Measurements from ENCODE around the gene PAX8.

The PAX8 gene

DNA sequence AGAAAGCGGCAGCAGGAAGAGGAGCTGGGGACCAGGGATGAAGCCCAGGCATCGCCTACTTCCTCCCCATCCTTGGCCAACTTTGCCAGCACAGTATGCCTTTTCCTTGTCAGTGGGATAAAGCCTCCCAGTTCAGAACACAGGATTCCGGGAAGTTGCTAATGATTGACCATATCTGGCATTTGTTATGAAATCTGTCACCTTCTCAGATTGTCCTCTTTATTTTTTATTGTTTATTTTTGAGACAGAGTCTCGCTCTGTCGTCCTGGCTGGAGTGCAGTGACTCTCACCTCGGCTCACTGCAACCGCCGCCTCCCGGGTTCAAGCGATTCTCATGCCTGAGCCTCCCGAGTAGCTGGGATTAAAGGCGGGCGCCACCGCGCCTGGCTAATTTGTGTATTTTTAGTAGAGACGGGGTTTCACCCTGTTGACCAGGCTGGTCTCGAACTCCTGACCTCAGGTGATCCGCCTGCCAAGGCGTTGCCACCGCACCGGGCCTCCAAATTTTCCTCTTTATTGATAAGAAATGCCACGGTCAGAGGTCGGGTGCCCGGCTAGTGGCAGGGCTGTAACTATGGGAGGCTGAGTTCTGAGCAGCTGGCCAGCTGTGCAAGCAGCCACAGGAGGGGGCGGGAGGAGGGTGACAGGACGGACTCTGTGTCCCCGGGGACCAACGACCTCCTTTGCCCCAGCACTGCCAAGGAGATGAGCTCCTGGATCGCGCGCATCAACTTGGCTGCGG, 80.5 kb downstream of the PAX8 start:
- peaks cover 10 to 18% of the 10 kb centered on the region in 2 donors for H3K4me1 ChIP-seq (ENCODE audit: control insufficient read depth in 1 of 2, insufficient read depth in 2 of 2, low read length in 2 of 2)
- peak overlapping the region; percentile 50 to 55 for H3K9ac ChIP-seq (ENCODE audit: low read depth in 1 of 2, low read length in 2 of 2)
- peak overlapping the region; percentile 68 to 70 for H3K4me3 ChIP-seq (ENCODE audit: low read depth in 1 of 2, low read length in 2 of 2)
- no peaks in the 10 kb centered on the region for H3K9me3 ChIP-seq (ENCODE audit: control insufficient read depth in 1 of 2, low read length in 2 of 2)
- no peaks in the 10 kb centered on the region for H3K27me3 ChIP-seq (ENCODE audit: control insufficient read depth in 1 of 2, insufficient read depth in 2 of 2, low read length in 2 of 2)
- H3K27ac ChIP-seq (ENCODE audit: low read depth, low read length) = peak overlapping the region; percentile 81
- H3K36me3 ChIP-seq (ENCODE audit: control insufficient read depth in 1 of 2, insufficient read depth in 2 of 2, low read length in 2 of 2) = peaks cover 40 to 68% of the 10 kb centered on the region in 2 donors

DNA sequence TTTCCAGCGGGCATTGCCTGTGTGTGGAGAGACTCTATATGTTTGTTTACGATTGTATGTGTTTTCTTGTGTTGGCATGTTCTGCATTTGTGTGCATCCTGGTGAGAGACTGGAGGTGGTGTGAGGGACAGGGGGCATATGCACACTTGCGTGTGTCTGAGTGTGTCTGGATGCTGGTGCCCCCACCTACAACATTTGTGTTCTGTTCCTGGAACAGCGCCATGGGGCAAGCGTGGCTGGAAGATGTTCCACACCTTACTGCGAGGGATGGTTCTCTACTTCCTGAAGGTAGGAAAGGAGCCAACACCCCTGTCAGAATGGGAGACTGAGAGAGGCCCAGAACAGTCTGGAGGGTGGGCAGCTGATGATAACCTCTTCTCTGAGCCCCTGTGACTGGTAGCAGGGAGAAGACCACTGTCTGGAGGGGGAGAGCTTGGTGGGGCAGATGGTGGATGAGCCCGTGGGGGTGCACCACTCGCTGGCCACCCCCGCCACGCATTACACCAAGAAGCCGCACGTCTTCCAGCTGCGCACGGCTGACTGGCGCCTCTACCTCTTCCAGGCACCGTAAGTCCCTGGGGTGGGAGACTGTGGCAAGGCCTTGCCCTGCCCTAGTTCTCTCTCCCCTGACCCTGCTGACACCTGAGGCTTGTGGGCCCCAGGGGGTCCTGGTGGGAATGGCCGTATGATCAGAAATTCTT, 81.2 kb downstream of the PAX8 start:
- Histone ChIP-seq H3K9me3 (ENCODE audit: control insufficient read depth in 1 of 2, low read length in 2 of 2) (no peaks in the 10 kb centered on the region), H3K4me1 (ENCODE audit: control insufficient read depth in 1 of 2, insufficient read depth in 2 of 2, low read length in 2 of 2) (peaks cover 10 to 18% of the 10 kb centered on the region in 2 donors), H3K27ac (ENCODE audit: low read depth, low read length) (no peak overlapping the region), H3K27me3 (ENCODE audit: control insufficient read depth in 1 of 2, insufficient read depth in 2 of 2, low read length in 2 of 2) (no peaks in the 10 kb centered on the region), H3K4me3 (ENCODE audit: low read depth in 1 of 2, low read length in 2 of 2) (no peak overlapping the region), H3K9ac (ENCODE audit: low read depth in 1 of 2, low read length in 2 of 2) (no peak overlapping the region), H3K36me3 (ENCODE audit: control insufficient read depth in 1 of 2, insufficient read depth in 2 of 2, low read length in 2 of 2) (peaks cover 41 to 69% of the 10 kb centered on the region in 2 donors)

- H3K27me3 ChIP-seq (ENCODE audit: control insufficient read depth in 1 of 2, insufficient read depth in 2 of 2, low read length in 2 of 2) = no peaks in the 10 kb centered on the region
- H3K36me3 ChIP-seq (ENCODE audit: control insufficient read depth in 1 of 2, insufficient read depth in 2 of 2, low read length in 2 of 2) = peaks cover 41 to 68% of the 10 kb centered on the region in 2 donors
- no peak overlapping the region for H3K27ac ChIP-seq (ENCODE audit: low read depth, low read length)
- H3K4me3 ChIP-seq (ENCODE audit: low read depth in 1 of 2, low read length in 2 of 2) = no peak overlapping the region
- H3K4me1 ChIP-seq (ENCODE audit: control insufficient read depth in 1 of 2, insufficient read depth in 2 of 2, low read length in 2 of 2) = peaks cover 10 to 18% of the 10 kb centered on the region in 2 donors
- H3K9me3 ChIP-seq (ENCODE audit: control insufficient read depth in 1 of 2, low read length in 2 of 2) = no peaks in the 10 kb centered on the region
- no peak overlapping the region for H3K9ac ChIP-seq (ENCODE audit: low read depth in 1 of 2, low read length in 2 of 2)
These were observed 81.9 kb downstream of the PAX8 start for GRCh38 chr2:113196839-113197238.

DNA sequence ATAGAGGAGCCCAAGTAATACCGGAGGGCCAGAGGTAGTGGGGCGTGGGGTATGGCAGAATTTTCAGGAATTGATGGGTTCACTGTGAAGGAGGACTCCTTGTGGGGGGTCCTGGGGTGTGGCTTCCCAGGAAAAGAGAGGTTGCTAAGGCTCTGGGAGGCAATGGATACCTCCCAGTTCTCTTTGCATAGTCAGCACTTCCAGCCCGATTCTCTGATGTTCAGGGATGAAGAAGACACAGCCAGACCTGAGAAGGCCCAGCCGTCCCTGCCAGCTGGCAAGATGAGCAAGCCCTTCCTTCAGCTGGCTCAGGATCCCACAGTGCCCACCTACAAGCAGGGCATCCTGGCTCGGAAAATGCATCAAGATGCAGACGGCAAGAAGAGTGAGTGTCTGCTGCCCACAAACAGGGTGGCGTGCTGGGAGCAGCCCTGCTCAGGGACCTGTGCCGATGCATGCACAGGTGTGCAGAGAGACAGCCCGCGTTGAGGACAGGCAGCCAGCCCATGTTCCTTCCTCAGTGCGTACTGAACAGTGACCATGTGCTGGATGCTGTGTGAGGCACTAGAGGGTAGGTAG, 82.7 kb downstream of the PAX8 start:
- H3K27ac ChIP-seq (ENCODE audit: low read depth, low read length) = no peak overlapping the region
- H3K4me3 ChIP-seq (ENCODE audit: low read depth in 1 of 2, low read length in 2 of 2) = no peak overlapping the region
- H3K36me3 ChIP-seq (ENCODE audit: control insufficient read depth in 1 of 2, insufficient read depth in 2 of 2, low read length in 2 of 2) = peaks cover 35 to 67% of the 10 kb centered on the region in 2 donors
- no peak overlapping the region for H3K9ac ChIP-seq (ENCODE audit: low read depth in 1 of 2, low read length in 2 of 2)
- H3K9me3 ChIP-seq (ENCODE audit: control insufficient read depth in 1 of 2, low read length in 2 of 2) = no peaks in the 10 kb centered on the region
- no peaks in the 10 kb centered on the region for H3K27me3 ChIP-seq (ENCODE audit: control insufficient read depth in 1 of 2, insufficient read depth in 2 of 2, low read length in 2 of 2)
- peaks cover 10 to 12% of the 10 kb centered on the region in 2 donors for H3K4me1 ChIP-seq (ENCODE audit: control insufficient read depth in 1 of 2, insufficient read depth in 2 of 2, low read length in 2 of 2)

DNA sequence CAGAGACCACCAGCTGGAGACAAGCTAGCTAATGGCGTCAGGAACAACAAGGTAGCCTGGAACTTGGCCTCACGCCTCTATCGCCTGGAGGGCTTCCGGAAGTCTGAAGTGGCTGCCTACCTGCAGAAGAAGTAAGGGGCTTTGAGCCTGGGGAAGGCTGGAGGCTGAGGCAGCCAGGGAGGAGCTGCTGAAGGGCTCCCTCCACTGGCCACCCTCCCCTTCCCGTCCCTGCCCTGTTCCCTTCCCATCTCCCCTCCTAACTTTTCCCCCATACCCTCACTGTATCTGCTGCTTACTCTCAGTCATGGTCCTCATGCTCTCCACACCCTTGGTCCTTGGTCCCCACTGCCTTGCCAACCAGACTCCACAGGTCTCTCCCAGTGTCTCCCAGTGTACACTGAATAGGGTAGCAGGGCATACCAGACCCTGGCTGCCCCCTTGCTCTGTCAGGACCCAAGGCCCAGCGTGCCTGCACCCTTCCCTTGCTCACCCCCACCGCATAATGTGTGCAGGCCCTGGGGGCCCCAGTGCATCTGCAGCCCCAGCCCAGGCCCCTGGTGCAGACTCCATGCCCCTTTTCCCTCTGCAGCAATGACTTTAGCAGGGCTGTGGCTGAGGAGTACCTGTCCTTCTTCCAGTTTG, 86.1 kb downstream of the PAX8 start:
- H3K4me3 ChIP-seq (ENCODE audit: low read depth in 1 of 2, low read length in 2 of 2) = no peak overlapping the region
- no peaks in the 10 kb centered on the region for H3K9me3 ChIP-seq (ENCODE audit: control insufficient read depth in 1 of 2, low read length in 2 of 2)
- no peak overlapping the region for H3K9ac ChIP-seq (ENCODE audit: low read depth in 1 of 2, low read length in 2 of 2)
- H3K4me1 ChIP-seq (ENCODE audit: control insufficient read depth in 1 of 2, insufficient read depth in 2 of 2, low read length in 2 of 2) = no peaks in the 10 kb centered on the region
- peaks cover 30 to 58% of the 10 kb centered on the region in 2 donors for H3K36me3 ChIP-seq (ENCODE audit: control insufficient read depth in 1 of 2, insufficient read depth in 2 of 2, low read length in 2 of 2)
- H3K27ac ChIP-seq (ENCODE audit: low read depth, low read length) = no peak overlapping the region
- no peaks in the 10 kb centered on the region for H3K27me3 ChIP-seq (ENCODE audit: control insufficient read depth in 1 of 2, insufficient read depth in 2 of 2, low read length in 2 of 2)

GRCh38 chr2:113190871-113191270, 87.8 kb downstream of the PAX8 start:
- Histone ChIP-seq H3K27ac (ENCODE audit: low read depth, low read length) (no peak overlapping the region), H3K36me3 (ENCODE audit: control insufficient read depth in 1 of 2, insufficient read depth in 2 of 2, low read length in 2 of 2) (peaks cover 32 to 50% of the 10 kb centered on the region in 2 donors), H3K4me3 (ENCODE audit: low read depth in 1 of 2, low read length in 2 of 2) (no peak overlapping the region), H3K4me1 (ENCODE audit: control insufficient read depth in 1 of 2, insufficient read depth in 2 of 2, low read length in 2 of 2) (no peaks in the 10 kb centered on the region), H3K9ac (ENCODE audit: low read depth in 1 of 2, low read length in 2 of 2) (no peak overlapping the region), H3K27me3 (ENCODE audit: control insufficient read depth in 1 of 2, insufficient read depth in 2 of 2, low read length in 2 of 2) (no peaks in the 10 kb centered on the region), H3K9me3 (ENCODE audit: control insufficient read depth in 1 of 2, low read length in 2 of 2) (no peaks in the 10 kb centered on the region)

- Histone ChIP-seq H3K4me1 (ENCODE audit: control insufficient read depth in 1 of 2, insufficient read depth in 2 of 2, low read length in 2 of 2) (peaks cover 13 to 15% of the 10 kb centered on the region in 2 donors), H3K27ac (ENCODE audit: low read depth, low read length) (no peak overlapping the region), H3K36me3 (ENCODE audit: control insufficient read depth in 1 of 2, insufficient read depth in 2 of 2, low read length in 2 of 2) (peaks cover 24 to 36% of the 10 kb centered on the region in 2 donors), H3K9me3 (ENCODE audit: control insufficient read depth in 1 of 2, low read length in 2 of 2) (no peaks in the 10 kb centered on the region), H3K4me3 (ENCODE audit: low read depth in 1 of 2, low read length in 2 of 2) (no peak overlapping the region), H3K9ac (ENCODE audit: low read depth in 1 of 2, low read length in 2 of 2) (no peak overlapping the region), H3K27me3 (ENCODE audit: control insufficient read depth in 1 of 2, insufficient read depth in 2 of 2, low read length in 2 of 2) (no peaks in the 10 kb centered on the region)
These were observed 91.0 kb downstream of the PAX8 start for GRCh38 chr2:113187771-113188170.

- Histone ChIP-seq H3K9me3 (ENCODE audit: control insufficient read depth in 1 of 2, low read length in 2 of 2) (no peaks in the 10 kb centered on the region), H3K27ac (ENCODE audit: low read depth, low read length) (no peak overlapping the region), H3K27me3 (ENCODE audit: control insufficient read depth in 1 of 2, insufficient read depth in 2 of 2, low read length in 2 of 2) (no peaks in the 10 kb centered on the region), H3K36me3 (ENCODE audit: control insufficient read depth in 1 of 2, insufficient read depth in 2 of 2, low read length in 2 of 2) (peaks cover 26 to 34% of the 10 kb centered on the region in 2 donors), H3K4me3 (ENCODE audit: low read depth in 1 of 2, low read length in 2 of 2) (no peak overlapping the region), H3K4me1 (ENCODE audit: control insufficient read depth in 1 of 2, insufficient read depth in 2 of 2, low read length in 2 of 2) (peaks cover 22 to 24% of the 10 kb centered on the region in 2 donors), H3K9ac (ENCODE audit: low read depth in 1 of 2, low read length in 2 of 2) (no peak overlapping the region)
These were observed 92.3 kb downstream of the PAX8 start for GRCh38 chr2:113186433-113186796.

GRCh38 chr2:113185664-113186432, 92.9 kb downstream of the PAX8 start:
- Histone ChIP-seq H3K36me3 (ENCODE audit: control insufficient read depth in 1 of 2, insufficient read depth in 2 of 2, low read length in 2 of 2) (peaks cover 26 to 29% of the 10 kb centered on the region in 2 donors), H3K4me3 (ENCODE audit: low read depth in 1 of 2, low read length in 2 of 2) (no peak overlapping the region), H3K9me3 (ENCODE audit: control insufficient read depth in 1 of 2, low read length in 2 of 2) (no peaks in the 10 kb centered on the region), H3K4me1 (ENCODE audit: control insufficient read depth in 1 of 2, insufficient read depth in 2 of 2, low read length in 2 of 2) (peaks cover 25 to 29% of the 10 kb centered on the region in 2 donors), H3K27ac (ENCODE audit: low read depth, low read length) (no peak overlapping the region), H3K27me3 (ENCODE audit: control insufficient read depth in 1 of 2, insufficient read depth in 2 of 2, low read length in 2 of 2) (no peaks in the 10 kb centered on the region), H3K9ac (ENCODE audit: low read depth in 1 of 2, low read length in 2 of 2) (no peak overlapping the region)
